HL-60/S4 treated with phorbol 12-myristate 13-acetate at 8.2 ng/mL for 4 days and 3 days (cell line): Measurements from ENCODE around the gene ITGAE.

Experiments
- in situ Hi-C: fragments of 300-500 bp; cut with MboI; formaldehyde crosslinking; loops from 2 replicates; pipeline ENCODE4 v1.15.0; 2022; ENCODE audit warnings: low sequenced_read_pairs

The ITGAE gene

GRCh38 chr17:3698139-3698538 is 102.8 kb downstream of the ITGAE start:
- in situ Hi-C loops: no loop called here

- in situ Hi-C loops: no loop called here
Observed at GRCh38 chr17:3697103-3697476, 103.9 kb downstream of the ITGAE start.

- in situ Hi-C loops: no loop called here
Observed at GRCh38 chr17:3695723-3696411, 105.1 kb downstream of the ITGAE start, which contains the start of gene P2RX5. TSS of gene P2RX5 (minus strand) at chr17:3696155. CDS start at chr17:3696005, 150 bp downstream.

- in situ Hi-C loops: no loop called here
Observed at GRCh38 chr17:3695129-3695722, 105.8 kb downstream of the ITGAE start.

- in situ Hi-C loops: no loop called here
Observed at GRCh38 chr17:3693829-3694231, 107.2 kb downstream of the ITGAE start.

- in situ Hi-C loops: no loop called here
Observed at GRCh38 chr17:3693141-3693540, 107.8 kb downstream of the ITGAE start.

- in situ Hi-C loops: no loop called here
Observed at GRCh38 chr17:3692346-3692745, 108.6 kb downstream of the ITGAE start.

GRCh38 chr17:3691617-3692067 is 109.3 kb downstream of the ITGAE start:
- in situ Hi-C loops: no loop called here

- in situ Hi-C loops: no loop called here
Observed at GRCh38 chr17:3690094-3690715, 110.8 kb downstream of the ITGAE start.

GRCh38 chr17:3689262-3690093 is 111.5 kb downstream of the ITGAE start:
- in situ Hi-C loops: no loop called here

GRCh38 chr17:3688852-3689261 is 112.1 kb downstream of the ITGAE start:
- in situ Hi-C loops: no loop called here

- in situ Hi-C loops: no loop called here
Observed at GRCh38 chr17:3688027-3688553, 112.9 kb downstream of the ITGAE start.

GRCh38 chr17:3685174-3685573 is 115.8 kb downstream of the ITGAE start:
- in situ Hi-C loops: no loop called here

- in situ Hi-C loops: no loop called here
Observed at GRCh38 chr17:3683054-3683511, 117.9 kb downstream of the ITGAE start.

- in situ Hi-C loops: no loop called here
Observed at GRCh38 chr17:3682033-3682432, 119.0 kb downstream of the ITGAE start.

- in situ Hi-C loops: no loop called here
Observed at GRCh38 chr17:3681565-3681964, 119.4 kb downstream of the ITGAE start.

GRCh38 chr17:3681057-3681456 is 119.9 kb downstream of the ITGAE start:
- in situ Hi-C loops: no loop called here

GRCh38 chr17:3679531-3680126 is 121.4 kb downstream of the ITGAE start:
- in situ Hi-C loops: no loop called here

- in situ Hi-C loops: no loop called here
Observed at GRCh38 chr17:3678821-3679530, 122.0 kb downstream of the ITGAE start.
